HG03196 (cell line): ENCODE data around the gene LAP3.
A peak's percentile ranks its signal among the peaks of the same experiment; 100 is the strongest.
"Not testable (repeated sequence)": the region's sequence is repeated elsewhere in the genome, so short reads cannot be mapped to it uniquely, and the experiment has no call there.

Experiments
- ATAC-seq: cut with Tn5 transposase; IDR thresholded peaks from one replicate; pipeline ENCODE4 v1.9.1; 2021; ENCODE audit not compliant: unreplicated experiment

LAP3 gene

DNA sequence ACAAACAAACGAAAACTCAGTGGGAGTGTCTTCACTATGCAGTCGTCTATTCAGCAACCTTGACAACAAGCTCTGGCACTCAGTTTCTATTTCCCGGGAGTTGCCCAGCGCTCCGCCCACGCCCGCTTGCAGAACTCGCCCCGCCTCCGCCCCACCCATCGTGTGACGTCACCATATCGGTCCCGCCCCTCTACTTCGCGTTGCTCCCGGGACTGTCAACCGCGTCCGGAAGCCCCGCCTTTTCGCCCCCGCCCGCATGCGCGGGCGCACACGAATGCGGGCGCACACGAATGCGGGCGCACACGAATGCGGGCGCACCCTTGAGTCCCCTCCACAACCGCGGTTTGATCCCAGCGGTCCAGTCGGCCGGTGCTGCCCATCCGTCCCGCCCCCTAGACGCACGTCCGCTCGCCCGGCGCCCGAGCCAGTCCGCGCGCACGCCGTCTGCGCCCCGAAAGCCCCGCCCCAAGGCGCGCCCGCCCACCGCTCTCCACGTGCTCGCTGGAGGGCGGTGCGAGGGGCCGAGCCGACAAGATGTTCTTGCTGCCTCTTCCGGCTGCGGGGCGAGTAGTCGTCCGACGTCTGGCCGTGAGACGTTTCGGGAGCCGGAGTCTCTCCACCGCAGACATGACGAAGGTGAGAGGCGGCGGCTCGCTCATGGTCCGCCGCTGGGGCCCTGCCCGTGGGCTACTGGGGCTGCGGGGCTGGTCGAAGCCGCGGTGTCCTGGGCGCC, at the start of gene LAP3:
Gene LAP3, plus strand, starts transcription at position 267 of the 733 bp plus-strand sequence. Its CDS starts 268 bp downstream, at position 535.
- ATAC-seq, result peak; percentile 85

DNA sequence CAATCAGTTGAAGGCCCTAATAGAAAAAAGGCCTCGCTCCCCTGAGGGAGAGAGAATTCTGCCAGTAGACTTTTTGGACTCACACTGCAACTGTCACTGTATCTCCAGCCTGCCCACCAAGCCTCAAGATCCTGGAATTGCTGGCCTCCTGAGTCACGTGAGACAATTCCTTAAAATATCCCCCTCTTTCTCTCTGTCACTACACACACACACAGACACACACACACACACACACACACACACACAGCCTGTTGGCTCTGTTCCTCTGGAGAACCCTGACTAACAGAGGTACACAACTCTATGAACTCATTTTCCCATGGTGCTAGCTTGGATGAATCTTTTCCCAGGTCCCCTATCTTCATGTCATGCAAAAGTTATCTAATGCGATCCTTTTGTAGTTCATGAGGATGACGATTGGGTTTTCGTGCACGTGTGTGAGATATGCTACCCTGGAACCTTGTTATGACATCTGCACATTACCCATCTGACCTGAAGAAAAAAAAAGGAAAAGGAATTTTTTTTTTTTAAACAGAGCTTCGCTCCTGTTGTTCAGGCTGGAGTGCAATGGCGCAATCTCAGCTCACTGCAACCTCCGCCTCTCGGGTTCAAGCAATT, 48.3 kb upstream of the LAP3 start:
- ATAC-seq, result no peak

DNA sequence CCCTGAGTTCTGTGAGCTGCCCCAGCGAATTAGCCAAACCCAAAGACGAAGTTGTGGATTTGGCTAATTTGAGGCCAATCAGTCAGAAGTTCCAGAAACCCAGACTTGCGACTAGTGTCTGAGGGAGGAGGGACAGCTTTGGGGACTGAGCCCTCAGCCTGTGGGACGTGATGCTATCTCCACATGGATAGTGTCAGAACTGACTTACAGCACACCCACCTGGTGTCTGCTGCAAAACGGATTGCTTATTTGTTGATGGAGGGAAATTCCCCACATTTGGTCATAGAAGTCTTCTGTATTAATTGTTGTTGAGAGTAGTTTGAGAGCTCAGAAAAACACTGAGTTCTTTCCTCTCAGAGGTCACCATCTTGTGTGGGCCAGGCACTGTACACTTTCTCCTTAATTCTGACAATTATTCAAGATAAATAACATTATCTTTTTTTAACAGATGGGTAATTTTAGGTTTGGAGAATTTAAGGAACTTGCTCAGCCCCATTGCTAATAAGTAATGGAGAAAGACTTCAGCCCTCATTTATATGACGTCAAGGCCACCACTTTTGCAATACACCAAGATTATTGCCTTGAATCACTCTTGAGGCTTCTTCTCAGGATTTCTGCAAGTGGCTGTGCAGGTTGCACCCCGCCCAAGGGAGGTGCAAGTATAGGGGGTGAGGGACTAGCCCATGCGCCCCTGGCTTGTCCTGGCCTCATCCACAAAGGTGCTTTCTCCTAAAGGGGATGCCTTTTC, 45.3 kb upstream of the LAP3 start:
- ATAC-seq, result no peak

DNA sequence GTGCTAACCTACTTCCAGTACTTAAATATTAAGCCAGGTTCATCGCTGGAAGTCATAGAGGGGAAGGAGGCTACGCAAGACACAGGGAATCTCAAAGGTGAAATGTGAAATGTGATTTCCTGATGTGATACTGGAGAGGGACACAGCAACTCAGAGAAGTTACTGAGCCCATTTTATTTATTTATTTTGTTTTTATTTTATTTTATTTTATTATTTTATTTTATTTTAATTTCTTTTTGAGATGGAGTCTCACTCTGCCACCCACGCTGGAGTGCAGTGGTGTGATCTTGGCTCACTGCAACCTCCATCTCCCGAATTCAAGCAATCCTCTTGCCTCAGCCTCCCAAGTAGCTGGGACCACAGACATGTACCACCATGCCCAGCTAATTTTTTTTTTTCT, 42.3 kb upstream of the LAP3 start:
- no peak for ATAC-seq

DNA sequence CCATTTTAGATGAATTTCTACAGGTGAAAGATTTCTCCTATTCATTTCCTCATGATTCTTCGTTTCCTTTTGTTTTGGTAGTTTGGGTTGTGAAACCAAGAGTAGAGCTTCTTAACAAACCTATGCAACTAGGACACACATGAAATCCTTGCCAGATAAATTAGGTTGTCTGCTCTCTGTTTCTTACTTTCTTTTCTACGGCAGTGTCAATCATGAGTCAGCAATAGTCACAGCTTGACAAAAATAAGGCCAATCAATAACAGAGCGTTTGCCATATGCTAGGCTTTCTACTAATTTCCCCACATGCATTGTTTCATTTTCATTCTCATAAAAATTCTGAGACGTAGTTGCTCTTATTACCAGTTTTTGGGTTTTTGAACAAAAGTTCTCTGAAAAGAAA, 41.8 kb upstream of the LAP3 start:
- ATAC-seq, result no peak

DNA sequence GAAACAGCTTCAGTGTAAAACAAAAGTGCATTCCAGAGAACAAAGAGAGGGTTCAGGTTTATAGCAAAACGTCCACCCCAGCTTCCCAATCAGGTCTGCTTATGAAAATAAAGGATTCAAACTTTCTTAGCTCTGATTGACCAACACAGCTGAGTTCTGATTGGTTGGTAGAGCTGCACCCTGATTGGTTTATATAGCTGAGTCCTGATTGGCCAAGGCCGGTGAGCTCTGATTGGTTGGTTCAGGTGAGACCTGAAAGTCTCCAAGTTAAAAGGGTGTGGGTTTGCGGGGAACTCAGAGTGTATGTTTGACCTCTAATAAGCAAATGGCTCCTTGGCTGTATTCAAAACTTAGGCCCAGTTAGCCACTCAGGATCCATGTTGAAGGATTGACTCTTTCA, 41.1 kb upstream of the LAP3 start:
- no peak for ATAC-seq

DNA sequence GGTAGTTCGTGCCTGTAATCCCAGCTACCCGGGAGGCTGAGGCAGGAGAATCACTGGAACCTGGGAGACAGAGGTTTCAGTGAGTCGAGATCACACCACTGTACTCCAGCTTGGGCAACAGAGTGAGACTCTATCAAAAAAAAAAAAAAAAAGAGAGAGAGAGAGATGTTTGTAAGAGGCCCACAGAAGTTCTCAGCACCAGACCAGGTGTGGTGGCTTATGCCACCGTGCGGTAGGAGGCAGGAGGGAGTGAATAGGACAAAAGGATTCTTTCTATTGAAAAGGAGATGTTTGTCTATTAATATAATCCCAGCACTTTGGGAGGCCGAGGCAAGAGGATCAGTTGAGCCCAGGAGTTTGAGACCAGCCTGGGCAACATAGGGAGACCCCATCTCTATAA, 39.9 kb upstream of the LAP3 start:
- not testable (repeated sequence) for ATAC-seq

DNA sequence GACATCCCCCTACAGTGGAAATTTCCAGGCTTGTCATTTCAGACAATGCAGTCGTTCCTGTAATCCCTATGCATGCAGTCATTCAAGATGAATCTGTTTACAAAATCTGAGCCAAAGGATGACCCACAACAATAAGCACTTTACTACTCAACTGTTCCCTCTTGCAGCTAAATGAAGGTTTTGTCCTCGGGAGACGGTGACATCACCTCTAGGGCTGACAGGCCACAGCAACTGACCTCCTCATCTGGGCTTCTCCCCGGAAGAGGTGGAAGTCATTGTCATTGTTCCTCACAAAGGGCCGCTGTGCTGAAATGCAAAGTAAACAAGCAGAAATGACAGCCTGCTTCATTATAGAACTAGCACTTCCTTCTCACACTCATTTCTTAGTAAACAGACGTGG, 32.8 kb upstream of the LAP3 start:
- no peak for ATAC-seq

DNA sequence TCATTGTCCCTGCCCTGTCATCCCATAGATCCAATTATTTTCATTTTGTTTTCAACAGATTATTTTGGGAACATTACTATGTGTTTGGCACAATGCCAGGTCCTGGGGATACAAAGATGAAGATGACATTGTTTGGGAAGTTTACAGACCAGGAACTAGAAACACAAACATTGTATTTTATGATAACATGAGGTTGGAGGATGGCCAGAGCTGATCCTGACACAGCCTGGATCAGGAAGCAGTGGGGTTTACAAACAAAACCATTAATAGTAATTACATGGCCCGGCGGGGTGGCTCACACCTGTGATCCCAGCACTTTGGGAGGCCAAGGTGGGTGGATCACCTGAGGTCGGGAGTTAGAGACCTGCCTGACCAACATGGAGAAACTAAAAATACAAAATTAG, 32.2 kb upstream of the LAP3 start:
- no peak for ATAC-seq

DNA sequence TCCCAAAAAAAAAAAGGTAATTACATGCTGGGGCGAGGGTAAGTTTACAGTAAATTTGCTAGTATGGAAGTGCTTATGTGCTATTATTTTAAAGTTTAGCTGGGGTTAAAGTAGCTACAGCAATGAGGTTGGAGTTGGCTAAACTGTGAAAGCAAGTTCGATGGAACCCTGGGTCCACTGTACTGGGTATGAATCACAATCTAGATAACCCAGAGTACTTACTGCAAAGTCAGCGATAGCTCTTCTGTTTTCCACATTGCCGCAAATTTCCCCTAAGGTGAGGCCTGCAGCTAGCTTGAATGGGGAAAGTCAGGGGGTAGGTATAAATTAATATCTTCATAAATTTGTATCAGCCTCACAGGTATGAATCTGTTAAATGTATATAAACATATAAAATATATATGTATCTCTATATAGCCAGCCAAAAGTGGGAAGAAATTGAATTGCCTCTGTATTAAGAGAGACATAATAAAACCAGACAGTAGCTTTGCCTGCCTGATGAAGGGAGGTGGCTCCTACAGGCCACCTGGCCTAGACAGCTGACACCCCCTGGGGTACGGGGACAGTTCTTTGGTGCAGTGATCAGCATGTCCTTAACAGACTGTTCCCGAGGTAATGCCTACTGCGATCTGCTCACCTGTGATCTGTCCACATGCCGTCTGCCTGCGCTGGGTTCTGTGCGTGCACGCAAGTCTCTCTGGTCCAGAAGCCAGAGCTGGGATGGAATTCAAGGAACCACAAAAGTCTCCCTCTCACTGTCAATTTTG, 31.4 kb upstream of the LAP3 start:
- ATAC-seq, result no peak

DNA sequence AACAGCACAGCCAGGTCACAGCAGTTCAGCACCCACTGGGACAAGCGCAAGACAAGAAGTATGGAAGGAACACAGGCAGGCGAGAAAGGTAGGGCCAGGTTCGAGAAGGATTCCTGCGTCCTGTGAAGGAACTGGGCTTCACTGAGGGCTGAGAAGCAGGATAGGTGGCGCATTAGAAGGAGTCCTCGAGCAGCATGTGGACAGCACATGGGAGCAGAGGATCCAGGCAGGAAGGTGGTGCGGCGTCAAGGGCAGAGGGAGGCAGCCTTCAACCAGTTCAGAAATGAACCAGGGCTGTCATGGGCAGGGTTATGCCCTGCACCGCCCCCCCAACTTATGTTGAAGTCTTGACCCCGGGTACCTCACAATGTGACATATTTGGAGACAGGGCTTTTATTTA, 30.8 kb upstream of the LAP3 start:
- no peak for ATAC-seq

DNA sequence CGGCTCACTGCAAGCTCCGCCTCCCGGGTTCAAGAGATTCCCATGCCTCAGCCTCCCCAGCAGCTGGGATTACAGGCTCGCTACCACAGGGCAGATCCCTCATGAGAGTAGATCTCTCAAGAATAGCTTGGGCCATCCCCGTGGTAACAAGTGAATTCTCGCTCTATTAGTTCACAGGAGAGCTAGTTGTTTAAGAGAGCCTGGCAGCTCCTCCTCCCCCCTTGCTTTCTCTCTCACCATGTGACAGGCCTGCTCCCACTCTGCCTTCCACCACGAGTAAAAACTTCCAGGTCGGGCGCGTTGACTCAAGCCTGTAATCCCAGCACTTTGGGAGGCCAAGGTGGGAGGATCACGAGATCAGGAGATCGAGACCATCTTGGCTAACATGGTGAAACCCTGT, 30.3 kb upstream of the LAP3 start:
- no peak for ATAC-seq

DNA sequence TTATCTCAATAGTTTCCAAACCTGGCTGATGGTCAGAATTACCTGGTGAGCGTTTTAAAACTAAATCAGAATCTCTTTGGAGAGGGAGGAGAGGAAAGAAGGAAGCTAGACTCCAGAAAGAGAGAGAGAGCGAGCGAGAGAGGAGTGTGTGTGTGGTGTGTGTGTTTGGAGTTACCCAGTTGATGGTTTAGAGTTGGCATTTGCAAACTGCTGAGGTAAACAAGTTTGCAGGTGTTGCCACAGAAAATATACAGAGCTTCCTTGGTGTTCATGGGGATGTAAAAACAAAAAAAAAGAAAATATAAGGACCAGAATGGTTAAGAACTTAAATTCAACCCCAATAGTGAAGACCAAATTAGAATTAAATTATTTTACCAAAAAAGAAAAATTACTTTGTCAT, 26.4 kb upstream of the LAP3 start:
- no peak for ATAC-seq

DNA sequence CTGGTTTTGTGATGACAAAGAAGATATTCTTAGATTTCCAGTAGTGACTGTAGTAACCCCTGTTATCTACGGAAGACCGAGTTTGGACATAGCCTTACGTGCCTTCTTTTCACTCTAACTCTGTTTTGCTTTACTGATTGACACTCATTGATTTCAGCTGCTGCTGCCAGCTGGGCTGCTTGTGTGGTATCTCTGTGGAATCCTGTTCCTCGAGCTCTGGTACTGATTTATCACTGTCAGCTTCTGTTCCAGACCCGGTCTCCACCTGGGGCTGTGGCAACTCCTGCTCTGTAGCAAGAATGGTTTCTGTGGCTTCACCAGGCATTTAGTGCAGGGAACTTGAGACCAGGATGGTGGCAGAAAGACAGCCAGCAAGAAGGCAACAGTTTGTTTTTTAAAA, 24.6 kb upstream of the LAP3 start:
- no peak for ATAC-seq

DNA sequence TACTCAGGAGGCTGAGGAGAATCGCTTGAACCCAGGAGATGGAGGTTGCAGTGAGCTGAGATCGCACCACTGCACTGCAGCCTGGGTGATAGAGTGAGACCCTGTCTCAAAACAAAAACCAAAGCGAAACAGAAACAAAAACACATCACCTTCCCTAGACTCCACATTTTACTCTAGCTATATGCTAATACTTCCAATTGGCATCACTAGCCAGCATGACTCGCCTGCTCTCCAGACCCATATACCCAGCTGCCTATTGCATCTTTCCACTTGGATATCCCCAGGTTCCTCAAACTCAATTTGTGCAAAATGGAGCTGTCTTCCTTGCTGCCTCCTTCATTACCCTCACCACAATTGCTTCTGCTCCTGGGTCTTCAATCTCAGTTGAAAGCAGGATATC, 22.4 kb upstream of the LAP3 start:
- no peak for ATAC-seq

DNA sequence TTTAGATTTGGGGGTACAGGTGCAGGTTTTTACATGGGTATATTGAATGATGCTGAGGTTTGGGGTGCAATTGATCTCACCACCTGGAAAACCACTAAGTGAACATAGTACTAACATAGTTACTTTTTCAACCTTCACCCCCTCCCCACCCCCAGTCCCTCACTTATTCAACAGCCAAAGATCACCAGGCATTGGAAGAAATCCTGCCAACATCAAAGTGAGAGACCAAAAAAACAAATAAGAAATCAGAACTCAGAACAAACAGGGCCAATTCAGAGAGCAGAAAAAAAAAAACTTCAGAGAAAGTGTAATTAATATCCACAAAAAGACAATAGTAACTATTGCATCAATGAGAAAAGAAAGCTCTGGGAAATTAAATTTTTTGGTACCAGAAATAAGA, 20.5 kb upstream of the LAP3 start:
- ATAC-seq, result no peak

DNA sequence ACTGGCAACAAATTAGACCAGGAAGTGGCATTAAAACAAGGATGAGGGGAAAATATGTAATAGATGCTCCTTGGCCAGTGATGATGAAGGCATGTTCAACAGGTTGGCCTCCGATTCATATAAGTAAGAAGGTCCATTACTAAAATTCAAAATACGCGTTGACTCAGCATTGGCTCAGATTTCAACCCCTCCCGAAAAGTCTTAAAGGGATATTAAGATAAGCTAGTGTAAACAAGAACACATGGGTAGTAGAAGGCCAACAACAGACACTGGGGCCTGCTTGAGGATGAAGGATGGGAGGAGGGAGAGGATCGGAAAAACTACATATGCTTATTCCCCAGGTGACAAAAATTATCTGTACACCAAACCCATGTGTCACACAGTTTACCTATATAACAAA, 19.1 kb upstream of the LAP3 start:
- ATAC-seq, result no peak

DNA sequence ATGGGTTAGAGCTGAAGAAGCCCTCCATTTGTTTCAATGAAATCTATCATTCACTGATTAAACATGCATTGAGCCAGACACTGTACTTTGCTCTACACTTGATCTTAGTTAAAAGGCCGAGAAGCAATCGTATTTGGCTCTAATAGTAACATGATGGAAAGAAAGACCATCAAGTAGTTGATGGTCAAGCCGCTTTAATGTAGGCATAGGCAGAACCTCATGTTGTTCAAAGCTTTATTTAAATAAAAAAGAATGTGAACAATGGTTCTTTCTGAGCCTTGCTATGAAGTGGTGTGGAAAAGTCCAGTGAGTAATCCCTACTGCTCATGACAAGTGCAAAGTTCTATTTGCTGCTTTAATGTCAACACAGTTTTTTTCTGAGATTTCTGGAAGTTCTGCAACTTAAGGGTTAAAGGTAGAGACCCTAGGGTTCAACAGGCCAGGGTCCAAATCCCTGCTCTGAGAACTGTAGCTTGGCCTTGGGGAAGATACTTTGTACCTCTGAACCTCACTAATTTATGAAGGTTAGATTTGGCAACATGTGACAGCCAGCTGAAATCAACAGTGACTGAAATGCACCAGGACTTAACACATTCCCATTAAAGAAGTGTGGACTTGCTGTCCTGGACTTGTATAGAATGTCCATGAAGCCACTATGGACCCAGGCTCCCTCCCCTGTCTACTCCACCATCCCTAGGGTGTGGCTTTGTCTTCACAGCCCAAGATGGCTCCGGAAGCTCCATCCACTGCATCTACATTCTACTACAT, 17.9 kb upstream of the LAP3 start:
- no peak for ATAC-seq

DNA sequence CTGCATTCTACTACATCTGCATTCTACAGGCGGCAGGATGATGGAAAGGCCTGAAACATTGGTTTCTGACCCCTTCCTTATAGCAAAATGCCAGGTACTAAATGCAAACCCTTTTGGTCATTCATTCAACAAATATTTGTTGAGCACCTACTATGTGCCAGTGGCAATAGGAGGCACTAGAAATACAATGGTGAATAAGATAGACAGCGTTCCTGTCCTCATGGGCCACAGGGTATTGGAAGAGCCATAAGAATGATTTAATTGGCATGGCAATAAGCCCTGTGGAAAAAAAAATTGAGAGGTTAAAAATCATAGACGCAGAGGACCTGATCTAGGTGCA, 17.3 kb upstream of the LAP3 start:
- no peak for ATAC-seq

DNA sequence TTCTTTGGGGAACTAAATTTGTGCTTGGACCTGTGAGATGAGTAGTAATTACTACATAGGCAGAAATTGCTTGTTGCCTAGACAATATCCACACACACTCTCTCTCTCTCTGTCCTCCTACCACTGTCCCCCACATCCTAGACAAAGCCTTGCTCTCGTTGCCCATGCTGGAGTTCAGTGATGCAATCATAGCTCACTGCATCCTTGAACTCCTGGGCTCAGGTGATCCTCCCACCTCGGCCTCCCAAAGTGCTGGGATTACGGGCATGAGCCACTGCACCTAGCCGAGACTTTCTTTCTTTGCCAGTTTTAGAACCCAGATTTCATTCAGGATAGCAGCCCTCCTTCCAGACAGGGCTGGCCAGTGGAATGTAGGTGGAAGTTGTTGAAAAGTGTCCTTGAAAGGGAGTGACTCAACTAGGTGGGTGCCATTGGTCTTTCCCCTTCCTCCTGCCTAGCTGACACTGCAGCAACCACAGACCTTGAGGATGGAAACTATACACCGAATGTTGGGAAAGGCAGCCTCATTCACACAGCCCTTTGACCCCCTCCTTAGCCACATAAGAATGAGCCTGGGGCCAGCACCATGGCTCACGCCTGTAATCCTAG, 16.8 kb upstream of the LAP3 start:
- no peak for ATAC-seq
